AG09319 (cell line): Measurements from ENCODE around the gene MADCAM1.

Source experiments
- DNase-seq: peaks from one replicate; pipeline ENCODE4 v3.0.0-alpha.2; 2010; ENCODE audit warnings: low read depth; ENCODE audit errors: extremely low read depth
- CTCF ChIP-seq: IDR thresholded peaks from 2 replicates; pipeline ENCODE4 v1.5.1; 2011; ENCODE audit warnings: low read depth, mild to moderate bottlenecking, inconsistent platforms, low read length, moderate library complexity

Gene MADCAM1

GRCh38 chr19:485077-485476 lies 11.2 kb upstream of the MADCAM1 start:
- TF ChIP-seq CTCF, result no peak
- DNase-seq, result no peak

- no peak for DNase-seq
- no peak for TF ChIP-seq CTCF
Observed at GRCh38 chr19:485583-486236, 10.6 kb upstream of the MADCAM1 start.

GRCh38 chr19:488505-489417 lies 7.5 kb upstream of the MADCAM1 start:
- DNase-seq, result peak; percentile 89
- no peak for TF ChIP-seq CTCF

GRCh38 chr19:489418-490196 lies 6.7 kb upstream of the MADCAM1 start:
- no peak for TF ChIP-seq CTCF
- no peak for DNase-seq

- TF ChIP-seq CTCF, result no peak
- DNase-seq, result no peak
Observed at GRCh38 chr19:491146-491741, 5.0 kb upstream of the MADCAM1 start.

- no peak for DNase-seq
- TF ChIP-seq CTCF, result no peak
Observed at GRCh38 chr19:492091-492531, 4.2 kb upstream of the MADCAM1 start.
